ENCODE data around the gene NCAM2.

- no peak for TF ChIP-seq POLR2A (IDR thresholded peaks at IDR 0.05)
- TF ChIP-seq CTCF (IDR thresholded peaks at IDR 0.05): no peak
Observed at GRCh38 chr21:21397464-21397863, 399.3 kb downstream of the NCAM2 start.

Measured in thyroid gland (tissue), 4 donors.